NCI-H1048 (cell line): ENCODE data around the gene P2RY8.
"Not testable (repeated sequence)": the region's sequence is repeated elsewhere in the genome, so short reads cannot be mapped to it uniquely, and the experiment has no call there.

Experiments used
- DNase-seq: peaks from one replicate; lab custom pipeline; 2025; lab: John Stamatoyannopoulos, UW

The P2RY8 gene

DNA sequence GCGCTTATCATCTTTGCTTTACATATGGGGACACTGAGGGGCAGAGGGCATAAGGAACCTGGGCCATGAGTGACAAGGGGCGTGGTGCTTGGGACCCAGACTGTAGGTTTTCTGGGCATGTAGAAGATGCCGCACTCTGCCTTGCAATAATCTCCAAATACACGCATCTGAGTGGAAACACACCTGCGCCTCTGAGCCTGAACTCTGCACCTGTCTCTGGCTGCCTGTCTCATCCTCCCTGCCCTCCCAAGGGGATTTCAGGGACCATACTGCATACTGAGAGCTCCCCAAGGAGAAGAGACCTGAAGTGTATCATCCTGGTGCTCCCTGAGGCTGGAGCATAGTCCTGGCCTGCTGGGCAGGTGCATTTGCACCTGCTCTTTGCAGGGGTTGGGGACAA is 49.6 kb downstream of the P2RY8 start:
- no peak for DNase-seq

GRCh38 chrX:1486749-1487361 is 50.1 kb downstream of the P2RY8 start:
- DNase-seq = no peak

DNA sequence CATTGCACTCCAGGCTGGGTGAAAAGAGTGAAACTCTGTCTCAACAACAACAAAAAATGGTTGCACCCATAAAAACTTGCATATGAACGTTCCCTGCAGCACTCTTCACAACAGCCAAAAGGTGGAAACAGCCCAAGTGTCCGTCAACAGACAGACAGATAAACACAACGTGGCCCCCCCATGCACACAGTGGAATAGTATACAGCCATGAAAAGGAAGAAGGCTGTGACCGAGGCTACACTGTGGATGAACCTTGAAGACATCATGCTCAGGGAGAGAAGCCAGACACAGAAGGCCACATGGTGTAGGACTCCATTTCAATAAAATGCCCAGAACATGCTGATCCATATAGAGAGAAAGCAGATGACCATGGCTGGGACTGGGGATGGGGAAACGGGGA is 50.8 kb downstream of the P2RY8 start:
- no peak for DNase-seq

GRCh38 chrX:1485033-1485432 is 52.0 kb downstream of the P2RY8 start:
- DNase-seq = no peak

DNA sequence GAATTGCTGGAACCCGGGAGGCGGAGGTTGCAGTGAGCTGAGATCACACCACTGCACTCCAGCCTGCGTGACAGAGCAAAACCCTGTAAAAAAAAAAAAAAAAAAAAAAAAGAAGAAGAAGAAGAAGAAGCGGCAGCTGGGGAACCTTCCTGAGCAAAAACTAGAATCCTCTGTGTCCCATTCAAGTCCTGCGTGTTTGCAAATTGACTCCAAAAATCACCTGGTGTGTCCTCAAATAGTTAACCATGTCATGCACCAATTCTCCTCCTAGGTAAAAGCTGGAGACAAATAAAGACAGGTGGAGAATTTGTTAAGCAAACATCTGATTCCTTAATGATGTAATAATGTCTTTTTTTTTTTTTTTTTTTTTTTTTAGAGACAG is 52.4 kb downstream of the P2RY8 start:
- no peak for DNase-seq

DNA sequence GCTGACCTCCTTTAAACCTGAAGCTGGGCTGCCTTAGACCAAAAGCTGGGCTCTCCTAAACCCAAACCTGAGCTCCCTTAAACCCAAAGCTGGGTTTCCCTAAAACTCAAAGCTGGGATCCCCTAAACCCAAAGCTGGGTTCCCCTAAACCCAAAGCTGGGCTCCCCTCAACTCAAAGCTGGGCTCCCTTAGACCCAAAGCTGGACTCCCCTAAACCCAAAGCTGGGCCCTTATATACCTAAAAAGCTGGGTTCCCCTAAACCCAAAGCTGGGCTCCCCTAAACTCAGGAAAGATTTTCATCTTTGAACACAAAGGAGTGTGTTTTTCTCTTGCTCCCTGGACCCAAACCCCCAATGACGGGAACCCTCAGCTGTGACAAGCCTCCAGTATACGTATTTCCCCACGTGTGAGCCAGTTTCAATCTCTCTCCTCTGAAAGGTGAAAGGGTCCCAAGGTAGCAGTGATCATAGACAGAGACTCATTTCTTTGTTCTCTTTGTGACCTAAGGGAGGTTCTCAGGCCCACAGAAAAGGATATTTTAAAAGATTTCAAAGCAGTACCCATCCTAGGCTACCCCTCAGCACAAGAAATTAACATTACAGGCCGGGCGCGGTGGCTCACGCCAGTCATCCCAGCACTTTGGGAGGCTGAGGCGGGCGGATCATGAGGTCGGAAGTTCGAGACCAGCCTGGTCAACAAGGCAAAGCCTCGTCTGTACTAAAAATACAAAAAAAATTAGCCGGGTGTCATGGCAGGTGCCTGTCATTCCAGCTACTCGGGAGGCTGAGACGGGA is 52.9 kb downstream of the P2RY8 start:
- no peak for DNase-seq

DNA sequence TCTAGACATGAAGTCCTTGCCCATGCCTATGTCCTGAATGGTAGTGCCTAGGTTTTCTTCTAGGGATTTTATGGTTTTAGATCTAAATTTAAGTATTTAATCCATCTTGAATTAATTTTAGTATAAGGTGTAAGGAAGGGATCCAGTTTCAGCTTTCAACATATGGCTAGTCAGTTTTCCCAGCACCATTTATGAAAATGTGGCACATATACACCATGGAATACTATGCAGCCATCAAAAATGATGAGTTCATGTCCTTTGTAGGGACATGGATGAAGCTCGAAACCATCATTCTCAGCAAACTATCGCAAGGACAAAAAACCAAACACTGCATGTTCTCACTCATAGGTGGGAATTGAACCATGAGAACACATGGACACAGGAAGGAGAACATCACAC is 54.5 kb downstream of the P2RY8 start:
- DNase-seq = not testable (repeated sequence)

GRCh38 chrX:1481636-1482529 is 55.1 kb downstream of the P2RY8 start:
- DNase-seq = no peak

DNA sequence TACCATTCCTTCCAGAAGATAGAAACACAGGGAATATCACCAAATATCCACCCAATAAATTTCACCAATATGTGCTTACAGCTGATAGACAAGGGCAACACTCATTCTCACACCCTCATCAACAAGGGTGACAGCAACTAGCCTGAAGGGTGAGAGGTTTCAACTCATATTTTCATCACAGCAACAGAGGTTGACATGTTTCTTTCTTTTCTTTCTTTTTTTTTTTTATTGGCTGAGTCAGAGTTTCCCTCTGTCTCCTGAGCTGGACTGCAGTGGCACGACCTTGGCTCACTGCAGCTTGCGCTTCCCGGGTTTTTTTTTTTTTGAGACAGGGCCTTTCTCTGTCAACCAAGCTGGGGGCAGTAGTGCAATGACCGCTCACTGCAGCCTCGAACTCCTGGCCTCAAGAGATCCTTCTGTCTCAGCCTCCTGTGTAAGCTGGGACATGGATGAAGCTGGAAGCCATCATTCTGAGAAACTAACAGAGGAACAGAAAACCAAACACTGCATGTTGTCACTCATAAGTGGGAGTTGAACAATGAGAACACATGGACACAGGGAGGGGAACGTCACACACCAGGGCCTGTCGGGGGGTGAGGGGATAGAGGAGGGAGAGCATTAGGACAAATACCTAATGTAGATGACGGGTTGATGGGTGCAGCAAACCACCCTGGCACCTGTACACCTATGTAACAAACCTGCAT is 56.8 kb downstream of the P2RY8 start:
- no peak for DNase-seq

DNA sequence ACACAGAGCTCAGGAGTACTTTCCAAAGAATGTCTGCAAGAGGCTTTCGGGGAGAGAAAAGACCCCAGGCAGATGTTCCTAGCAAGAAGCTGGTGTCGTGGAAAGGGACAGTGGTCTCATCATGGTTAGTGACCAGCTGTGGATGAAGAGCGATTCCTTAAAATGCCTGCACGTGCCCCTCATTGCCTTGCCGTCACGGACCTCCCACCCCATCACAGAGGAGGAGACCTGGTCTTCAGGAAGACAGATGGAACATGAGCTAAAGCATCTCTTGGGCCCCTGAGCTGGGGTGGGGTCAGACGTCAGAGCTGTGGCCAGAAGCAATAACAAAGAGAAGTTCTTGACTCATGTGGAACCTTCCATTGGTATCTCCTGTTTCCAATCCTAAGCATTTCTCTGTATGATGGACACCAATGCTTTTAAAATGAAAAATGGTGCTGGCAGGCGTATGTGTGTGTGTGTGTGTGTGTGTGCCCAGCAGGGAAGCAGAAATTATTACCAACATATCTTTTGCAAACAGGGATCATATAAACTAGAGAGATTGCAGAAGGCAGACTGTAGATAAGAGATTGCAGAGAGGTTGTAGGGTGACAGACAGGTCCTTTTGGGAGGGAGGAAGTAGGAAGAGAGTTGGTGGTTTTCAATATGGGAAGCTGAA is 59.1 kb downstream of the P2RY8 start:
- DNase-seq = no peak

- DNase-seq = no peak
Observed at GRCh38 chrX:1477229-1477628, 59.8 kb downstream of the P2RY8 start.

DNA sequence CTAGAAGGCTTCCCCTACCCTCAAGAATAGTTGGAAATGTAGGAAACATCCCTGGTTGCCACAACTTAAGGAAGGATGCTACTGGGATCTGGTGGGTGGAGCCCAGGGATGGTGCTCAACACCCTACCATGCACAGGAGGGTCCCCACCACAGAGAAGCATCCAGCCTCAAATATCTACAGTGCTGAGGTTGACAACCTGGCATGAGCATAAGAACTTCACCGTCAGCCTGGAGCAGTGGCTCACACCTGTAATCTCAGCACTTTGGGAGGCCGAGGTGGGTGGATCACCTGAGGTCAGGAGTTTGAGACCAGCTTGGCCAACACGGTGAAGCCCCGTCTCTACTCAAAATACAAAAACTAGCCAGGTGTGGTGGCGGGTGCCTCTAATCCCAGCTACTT is 60.3 kb downstream of the P2RY8 start:
- DNase-seq = no peak

- DNase-seq = no peak
Observed at GRCh38 chrX:1475881-1476280, 61.1 kb downstream of the P2RY8 start.

DNA sequence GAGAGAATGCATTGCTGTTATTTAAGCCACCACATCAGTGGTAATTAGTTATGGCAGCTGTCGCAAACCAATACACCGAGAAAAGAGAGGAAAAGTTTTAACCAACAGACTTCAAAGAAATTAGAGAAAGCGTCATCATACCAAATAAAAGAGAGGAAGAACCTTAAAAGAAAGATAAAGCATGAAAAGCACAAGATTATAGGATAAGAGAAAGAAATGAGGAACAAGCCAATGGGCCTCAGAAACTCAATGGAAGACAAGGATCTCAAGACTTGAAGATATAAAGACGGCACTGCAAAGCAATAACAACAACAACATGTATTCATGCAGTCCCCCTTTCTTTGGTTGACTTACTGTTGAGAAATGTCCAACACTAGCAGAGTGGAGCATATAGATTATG is 61.5 kb downstream of the P2RY8 start:
- DNase-seq = no peak

DNA sequence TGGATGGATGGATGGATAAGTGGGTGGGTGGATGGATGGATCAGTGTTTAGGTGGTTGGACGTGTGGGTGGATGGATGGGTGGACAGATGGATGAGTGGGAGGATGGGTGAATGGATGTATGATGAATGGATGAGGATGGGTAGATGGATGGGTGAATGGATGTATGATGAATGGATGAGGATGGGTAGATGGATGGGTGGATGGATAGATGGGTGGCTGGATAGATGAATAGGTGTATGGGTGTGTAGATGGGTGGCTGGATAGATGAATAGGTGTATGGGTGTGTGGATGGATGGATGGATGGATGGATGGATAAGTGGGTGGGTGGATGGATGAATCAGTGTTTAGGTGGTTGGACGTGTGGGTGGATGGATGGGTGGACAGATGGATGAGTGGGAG is 62.4 kb downstream of the P2RY8 start:
- DNase-seq = not testable (repeated sequence)

GRCh38 chrX:1472975-1473374 is 64.0 kb downstream of the P2RY8 start:
- DNase-seq = no peak

GRCh38 chrX:1468250-1468772 is 68.7 kb downstream of the P2RY8 start:
- no peak for DNase-seq

GRCh38 chrX:1466971-1467561 is 69.9 kb downstream of the P2RY8 start:
- DNase-seq = no peak

DNA sequence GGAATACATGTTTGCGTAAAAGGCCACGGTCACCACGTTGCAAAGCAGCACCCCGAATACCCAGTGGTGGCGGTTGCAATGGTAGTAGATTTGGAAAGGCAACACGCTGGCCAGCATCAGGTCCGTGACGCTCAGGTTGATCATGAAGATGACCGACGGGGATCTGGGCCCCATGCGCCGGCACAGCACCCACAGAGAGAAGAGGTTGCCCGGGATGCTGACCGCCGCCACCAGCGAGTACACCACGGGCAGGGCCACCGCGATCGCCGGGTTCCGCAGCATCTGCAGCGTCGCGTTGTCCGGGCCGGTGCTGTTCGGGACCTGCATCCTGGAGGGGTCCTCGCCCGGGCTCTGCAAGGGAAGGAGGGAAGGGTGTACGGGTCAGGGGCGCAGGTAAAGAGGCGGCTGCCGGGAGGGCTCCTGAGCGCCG is 70.7 kb downstream of the P2RY8 start:
- DNase-seq = no peak

GRCh38 chrX:1465286-1466231 is 71.4 kb downstream of the P2RY8 start:
- no peak for DNase-seq
